IMR-90 (cell line): ENCODE results near the gene CANT1. TPM values are rescaled to one million over a fixed set of nuclear protein-coding genes. Genes with fewer than 3 reads are reported as not detected.

Source experiments
- ATAC-seq: fragments of 200-7000 bp; cut with Tn5 transposase; 2 replicates; pipeline ENCODE4 v1.9.1; 2020; ENCODE audit warnings: low read depth, mild to moderate bottlenecking, moderate library complexity
- BruUV-seq: library from RNA; stranded (reverse); fragments of 400-500 nt; replicated peaks from 2 replicates; lab custom pipeline; 2021; lab: Mats Ljungman, UMichigan
- CTCF ChIA-PET: fragments of 300-600 bp; formaldehyde crosslinking; extraction: SDS; loops from one replicate; lab custom pipeline; 2021; ENCODE audit warnings: antibody characterized with exemption; lab: Yijun Ruan, JAX
- POLR2A ChIA-PET: fragments of 300-600 bp; sonication (Branson Sonifier 250); formaldehyde crosslinking; loops from one replicate; lab custom pipeline; 2022; ENCODE audit warnings: antibody characterized with exemption; ENCODE audit not compliant: unreplicated experiment; lab: Charles Lee
- DNase-seq: peaks from one replicate; pipeline ENCODE4 v3.0.0; 2013
- H2AFZ ChIP-seq: replicated peaks from 2 replicates; pipeline ENCODE3; 2013; ENCODE audit warnings: low read length, mild to moderate bottlenecking; ENCODE audit not compliant: poor library complexity
- H2AK5ac ChIP-seq: 2 replicates; pipeline ENCODE4 v1.6.1; 2013; ENCODE audit warnings: low read depth, low read length, inconsistent platforms
- H2AK9ac ChIP-seq: replicated peaks from 2 replicates; pipeline ENCODE3; 2013; ENCODE audit warnings: mild to moderate bottlenecking, low read depth, low read length, moderate library complexity; ENCODE audit not compliant: poor library complexity
- H2BK120ac ChIP-seq: 2 replicates; pipeline ENCODE4 v1.6.1; 2013; ENCODE audit warnings: low read depth, low read length, inconsistent platforms
- H2BK15ac ChIP-seq: 3 replicates; pipeline ENCODE4 v1.6.1; 2013; ENCODE audit warnings: low read depth, low read length, inconsistent platforms
- H2BK20ac ChIP-seq: 2 replicates; pipeline ENCODE4 v1.6.1; 2013; ENCODE audit warnings: low read depth, mild to moderate bottlenecking, inconsistent platforms, low read length, moderate library complexity
- H2BK5ac ChIP-seq: 2 replicates; pipeline ENCODE4 v1.6.1; 2013; ENCODE audit warnings: mild to moderate bottlenecking, low read depth, low read length, inconsistent platforms; ENCODE audit not compliant: poor library complexity, severe bottlenecking
- H3K14ac ChIP-seq: replicated peaks from 2 replicates; pipeline ENCODE4 v1.6.1; 2013; ENCODE audit warnings: low read depth, low read length, inconsistent platforms
- H3K18ac ChIP-seq: 2 replicates; pipeline ENCODE4 v1.6.1; 2013; ENCODE audit warnings: low read depth, low read length, control low read depth
- H3K23ac ChIP-seq: 2 replicates; pipeline ENCODE4 v1.6.1; 2013; ENCODE audit warnings: low read depth, low read length, inconsistent platforms
- H3K27ac ChIP-seq: 2 replicates; pipeline ENCODE4 v1.5.1; 2013; ENCODE audit warnings: mild to moderate bottlenecking, control low read depth, low read length; ENCODE audit not compliant: insufficient read depth
- H3K27me3 ChIP-seq: 2 replicates; pipeline ENCODE4 v1.6.1; 2013; ENCODE audit warnings: low read length; ENCODE audit not compliant: control insufficient read depth, insufficient read depth
- H3K36me3 ChIP-seq: 2 replicates; pipeline ENCODE4 v1.6.1; 2013; ENCODE audit warnings: low read length, mixed read lengths; ENCODE audit not compliant: control insufficient read depth, insufficient read depth
- H3K4ac ChIP-seq: 2 replicates; pipeline ENCODE4 v1.6.1; 2013; ENCODE audit warnings: low read depth, low read length, inconsistent platforms
- H3K4me1 ChIP-seq: 2 replicates; pipeline ENCODE4 v1.6.1; 2013; ENCODE audit warnings: low read length, mixed read lengths; ENCODE audit not compliant: control insufficient read depth, insufficient read depth
- H3K4me2 ChIP-seq: 2 replicates; pipeline ENCODE4 v1.6.1; 2013; ENCODE audit warnings: low read depth, mild to moderate bottlenecking, control low read depth, low read length, moderate library complexity
- H3K4me3 ChIP-seq: 2 replicates; pipeline ENCODE4 v1.5.1; 2013; ENCODE audit warnings: low read depth, mild to moderate bottlenecking, control low read depth, low read length, moderate library complexity; ENCODE audit not compliant: insufficient read depth
- H3K56ac ChIP-seq: 2 replicates; pipeline ENCODE4 v1.6.1; 2013; ENCODE audit warnings: low read length, inconsistent platforms; ENCODE audit not compliant: insufficient read depth; ENCODE audit errors: extremely low read depth
- H3K79me1 ChIP-seq, 2 experiments: 2 replicates each; pipeline ENCODE4 v1.6.1; 2013; ENCODE audit warnings: low read length in 2 of 2, inconsistent platforms in 1 of 2, low read depth in 1 of 2
- H3K9ac ChIP-seq: 2 replicates; pipeline ENCODE4 v1.6.1; 2013; ENCODE audit warnings: low read depth, low read length, control low read depth
- H3K9me1 ChIP-seq: 2 replicates; pipeline ENCODE4 v1.6.1; 2013; ENCODE audit warnings: low read length, inconsistent platforms; ENCODE audit not compliant: insufficient read depth
- H3K9me3 ChIP-seq: 2 replicates; pipeline ENCODE4 v1.6.1; 2013; ENCODE audit warnings: low read length; ENCODE audit not compliant: control insufficient read depth, insufficient read depth
- H4K20me1 ChIP-seq: 2 replicates; pipeline ENCODE4 v1.6.1; 2013; ENCODE audit warnings: low read length, inconsistent platforms; ENCODE audit not compliant: insufficient read depth
- H4K5ac ChIP-seq: 2 replicates; pipeline ENCODE4 v1.6.1; 2013; ENCODE audit warnings: mild to moderate bottlenecking, low read depth, low read length, control low read depth
- H4K8ac ChIP-seq, 2 experiments: 2 replicates each; pipeline ENCODE4 v1.6.1; 2013; ENCODE audit warnings: low read depth in 2 of 2, low read length in 2 of 2, control low read depth in 1 of 2, inconsistent platforms in 1 of 2
- H4K91ac ChIP-seq: 2 replicates; pipeline ENCODE4 v1.6.1; 2013; ENCODE audit warnings: low read depth, low read length, inconsistent platforms; ENCODE audit not compliant: insufficient read depth
- BHLHE40 ChIP-seq: fragments of 150-350 bp; IDR thresholded peaks from 2 replicates; pipeline ENCODE4 v1.6.1; 2016; ENCODE audit warnings: mild to moderate bottlenecking, low read depth, low read length
- CEBPB ChIP-seq: IDR thresholded peaks from 2 replicates; pipeline ENCODE4 v1.6.1; 2012; ENCODE audit warnings: low read depth, low read length, improper control_type of control experiment
- CHD1 ChIP-seq: IDR thresholded peaks from 2 replicates; pipeline ENCODE4 v1.6.1; 2012; ENCODE audit warnings: low read depth, low read length, improper control_type of control experiment
- CTCF ChIP-seq: conservative IDR thresholded peaks from 2 replicates; pipeline ENCODE4 v1.5.1; 2012; ENCODE audit warnings: mild to moderate bottlenecking, low read depth, low read length, improper control_type of control experiment
- FOS ChIP-seq: fragments of 150-350 bp; IDR thresholded peaks from 2 replicates; pipeline ENCODE4 v1.6.1; 2016; ENCODE audit warnings: low read depth, low read length
- MAFK ChIP-seq: IDR thresholded peaks from 2 replicates; pipeline ENCODE4 v1.6.1; 2012; ENCODE audit warnings: low read depth, low read length, improper control_type of control experiment
- MAZ ChIP-seq: IDR thresholded peaks from 2 replicates; pipeline ENCODE4 v1.6.1; 2012; ENCODE audit warnings: low read depth, mild to moderate bottlenecking, low read length, improper control_type of control experiment, moderate library complexity, borderline replicate concordance
- MXI1 ChIP-seq: IDR thresholded peaks from 2 replicates; pipeline ENCODE4 v1.6.1; 2012; ENCODE audit warnings: low read depth, mild to moderate bottlenecking, low read length, moderate library complexity, borderline replicate concordance
- NFE2L2 ChIP-seq: fragments of 150-350 bp; IDR thresholded peaks from 2 replicates; pipeline ENCODE4 v1.6.1; 2016; ENCODE audit warnings: low read depth, mild to moderate bottlenecking, low read length
- RAD21 ChIP-seq: IDR thresholded peaks from 2 replicates; pipeline ENCODE4 v1.6.1; 2012; ENCODE audit warnings: low read length, improper control_type of control experiment
- RCOR1 ChIP-seq: IDR thresholded peaks from 2 replicates; pipeline ENCODE4 v1.6.1; 2012; ENCODE audit warnings: mild to moderate bottlenecking, low read length, improper control_type of control experiment; ENCODE audit not compliant: insufficient replicate concordance
- RFX5 ChIP-seq: IDR thresholded peaks from 2 replicates; pipeline ENCODE4 v1.8.0; 2012; ENCODE audit warnings: low read depth, mild to moderate bottlenecking, low read length, moderate library complexity
- SMC3 ChIP-seq: fragments of 150-350 bp; IDR thresholded peaks from 2 replicates; pipeline ENCODE4 v1.6.1; 2016; ENCODE audit warnings: low read depth, mild to moderate bottlenecking, antibody characterized with exemption, low read length, moderate library complexity
- WGBS, 2 experiments: methylation state at CpG; one replicate each; pipeline versions ENCODE4 v1.1.5 to v1.1.7; 2013; ENCODE audit warnings: missing lambda C conversion rate in 2 of 2; ENCODE audit not compliant: insufficient read length in 1 of 2; ENCODE audit errors: extremely low coverage in 2 of 2; 5-methylcytosine and 5-hydroxymethylcytosine counted together
- dilution Hi-C: fragments of 300-500 bp; cut with HindIII; formaldehyde crosslinking; loops from one replicate; pipeline ENCODE4 v1.14.3; 2018; ENCODE audit warnings: low sequenced_read_pairs; ENCODE audit not compliant: unreplicated experiment
- in situ Hi-C: fragments of 300-500 bp; cut with MboI; formaldehyde crosslinking; loops from 3 replicates; pipeline ENCODE4 v1.14.3; 2019; ENCODE audit warnings: low sequenced_read_pairs, inconsistent platforms, mixed read lengths
- intact Hi-C: fragments of 100-400 bp; cut with micrococcal nuclease; formaldehyde crosslinking; loops from 2 replicates; pipeline ENCODE4 v1.10.0; 2022
- polyA plus RNA-seq, 3 experiments: library from polyadenylated mRNA; depleted of rRNA; stranded (reverse); fragments of >200 nt; gene quantifications; 2 replicates each; pipeline ENCODE4 v1.2.3, GENCODE V29; 2012; ENCODE audit warnings: low replicate concordance in 1 of 3
- total RNA-seq: library from RNA; depleted of rRNA; stranded (reverse); fragments of >200 nt; gene quantifications from 2 replicates; pipeline ENCODE4 v1.2.3, GENCODE V29; 2012
- TF ChIP-seq, protein P1 (sequence below): fragments of 150-350 bp; IDR thresholded peaks from 2 replicates; pipeline ENCODE4 v1.6.1; 2017; ENCODE audit warnings: mild to moderate bottlenecking, antibody characterized with exemption, low read length, low read depth

Gene CANT1
- total and polyA plus RNA-seq, 2 of the 4 experiments (the other 2 are of a cell fraction): 51.8 to 73.4 TPM

DNA sequence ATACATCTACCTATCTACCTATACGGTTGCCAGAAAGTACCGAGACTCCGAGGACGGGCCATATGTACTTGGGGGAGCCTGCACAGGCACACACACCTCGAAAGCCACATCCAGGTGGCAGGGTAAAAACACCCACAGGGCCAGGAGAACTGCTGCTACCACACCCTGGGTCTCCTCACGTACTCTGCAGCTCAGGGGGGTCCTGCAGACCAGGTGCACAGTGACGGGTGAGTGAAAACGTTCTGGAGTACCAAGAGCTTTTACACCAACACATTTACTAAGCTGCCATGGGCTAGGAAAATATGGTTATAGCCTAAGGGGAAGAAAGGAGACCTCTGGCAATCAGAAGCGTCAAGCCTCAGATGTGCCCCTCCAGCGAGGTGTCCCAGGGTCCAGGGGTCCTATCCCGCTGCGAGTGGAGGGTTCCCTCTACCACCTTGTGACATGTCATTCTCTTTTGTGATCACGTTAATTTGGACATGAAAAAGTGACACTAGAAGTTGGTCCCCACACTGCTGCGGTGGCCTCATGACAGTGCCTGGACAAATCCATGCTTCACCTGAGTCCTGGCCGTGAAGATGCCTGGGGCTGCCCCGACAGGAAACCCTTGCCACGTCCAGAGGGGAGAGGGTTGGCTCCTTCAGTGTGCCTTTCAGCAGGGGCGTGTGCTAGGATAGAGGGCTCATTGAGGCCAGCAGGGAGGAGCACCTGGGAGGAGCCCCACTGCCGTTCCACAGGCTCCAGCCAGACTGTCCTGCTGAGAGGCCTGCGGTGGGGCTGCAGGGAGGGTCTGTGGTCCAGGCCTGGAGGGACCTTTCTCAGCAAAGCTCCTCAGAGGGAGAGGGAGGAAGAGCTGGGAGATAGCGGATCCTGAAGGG lies 1.8 kb downstream of the CANT1 start:
- Histone ChIP-seq H3K18ac (no peak overlapping the region), H3K9me3 (no peaks in the 10 kb centered on the region), H3K4me1 (peaks cover 16% of the 10 kb centered on the region), H2BK20ac (no peak overlapping the region), H3K14ac (no peak overlapping the region), H4K5ac (no peak overlapping the region), H3K27ac (no peak overlapping the region), H2AK9ac (peak overlapping the region; percentile 74), H3K36me3 (peaks cover 10% of the 10 kb centered on the region), H2AFZ (no peak overlapping the region), H4K8ac (no peak overlapping the region), H3K4me3 (no peak overlapping the region), H3K23ac (no peak overlapping the region), H3K56ac (no peak overlapping the region), H3K4ac (no peak overlapping the region), H3K9me1 (peaks cover 21% of the 10 kb centered on the region), H4K20me1 (peaks cover 47% of the 10 kb centered on the region), H2AK5ac (no peak overlapping the region), H2BK5ac (no peak overlapping the region), H3K9ac (no peak overlapping the region), H3K27me3 (no peaks in the 10 kb centered on the region), H2BK120ac (no peak overlapping the region), H3K79me1 (peaks cover 15 to 60% of the 10 kb centered on the region in 2 experiments), H2BK15ac (no peak overlapping the region), H4K91ac (no peak overlapping the region), H3K4me2 (peak overlapping the region; percentile 87)
- BruUV-seq: no TSS peak
- dilution Hi-C loops (no loop called here), intact Hi-C loops (no loop called here), in situ Hi-C loops (no loop called here)
- 93% methylated on average over 7 of the region's 21 CpGs; no CpG with 5 or more reads in 1 of the 2 experiments for WGBS, 2 experiments
- ChIA-PET CTCF (interaction anchor here (0.9 kb wide), 1 partner anchor 29 kb away, joined by 4 read pairs; no protein-coding TSS in a partner anchor), POLR2A (no interaction called here)
- DNase-seq (no peak), ATAC-seq (no peak)
- TF ChIP-seq SMC3 (no peak), RFX5 (no peak), MAZ (no peak), BHLHE40 (no peak), MAFK (no peak), NFE2L2 (no peak), RAD21 (no peak), FOS (no peak), MXI1 (no peak), RCOR1 (no peak), CHD1 (no peak), CEBPB (no peak), CTCF (no peak)
- TF ChIP-seq, protein P1, sequence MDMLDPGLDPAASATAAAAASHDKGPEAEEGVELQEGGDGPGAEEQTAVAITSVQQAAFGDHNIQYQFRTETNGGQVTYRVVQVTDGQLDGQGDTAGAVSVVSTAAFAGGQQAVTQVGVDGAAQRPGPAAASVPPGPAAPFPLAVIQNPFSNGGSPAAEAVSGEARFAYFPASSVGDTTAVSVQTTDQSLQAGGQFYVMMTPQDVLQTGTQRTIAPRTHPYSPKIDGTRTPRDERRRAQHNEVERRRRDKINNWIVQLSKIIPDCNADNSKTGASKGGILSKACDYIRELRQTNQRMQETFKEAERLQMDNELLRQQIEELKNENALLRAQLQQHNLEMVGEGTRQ: no peak
